Heart right ventricle (tissue), 16 donors: ENCODE results near the gene ALG1. TPM values are rescaled to one million over a fixed set of nuclear protein-coding genes. Genes with fewer than 3 reads are reported as not detected.

Source experiments
- ATAC-seq, 8 donors: fragments of 200-7000 bp; cut with Tn5 transposase; one replicate each; pipeline ENCODE4 v1.9.1; 2020; ENCODE audit warnings: mild to moderate bottlenecking in 8 of 8, moderate library complexity in 8 of 8, moderate number of reproducible peaks in 1 of 8
- DNase-seq, 2 donors: peaks; one replicate each; pipeline ENCODE4 v3.0.0-alpha.2; 2020
- H3K27ac ChIP-seq, 10 donors: fragments of 200-600 bp; sonication (generic) in 2 of 10; one replicate each; pipeline versions ENCODE4 v1.5.0 to v1.8.0; 2020 to 2022; ENCODE audit warnings: mild to moderate bottlenecking in 3 of 10
- H3K27me3 ChIP-seq, 7 donors: fragments of 200-600 bp; one replicate each; pipeline ENCODE4 v1.8.0; 2021 to 2022; ENCODE audit warnings: mild to moderate bottlenecking in 2 of 7
- H3K36me3 ChIP-seq, 9 donors: fragments of 200-600 bp; sonication (generic) in 1 of 9; one replicate each; pipeline versions ENCODE4 v1.5.0 to v1.8.0; 2020 to 2022; ENCODE audit warnings: mild to moderate bottlenecking in 2 of 9
- H3K4me1 ChIP-seq, 9 donors: fragments of 200-600 bp; sonication (generic) in 1 of 9; one replicate each; pipeline versions ENCODE4 v1.5.0 to v1.8.0; 2020 to 2022; ENCODE audit warnings: mild to moderate bottlenecking in 4 of 9
- H3K4me3 ChIP-seq, 10 donors: fragments of 200-600 bp; sonication (generic) in 2 of 10; one replicate each; pipeline versions ENCODE4 v1.5.0 to v1.8.0; 2020 to 2022; ENCODE audit warnings: mild to moderate bottlenecking in 7 of 10, moderate library complexity in 2 of 10
- H3K9me3 ChIP-seq, 11 donors: fragments of 200-600 bp in 10 of 11; sonication (generic) in 2 of 11; one replicate each; pipeline versions ENCODE4 v1.5.0 to v1.8.0; 2013 to 2022; ENCODE audit warnings: mild to moderate bottlenecking in 2 of 11, control low read depth in 1 of 11, moderate library complexity in 1 of 11
- CTCF ChIP-seq, 9 donors: fragments of 200-600 bp; sonication (generic) in 2 of 9; IDR thresholded peaks; one replicate each; pipeline versions ENCODE4 v1.5.0 to v1.8.0; 2021 to 2022; ENCODE audit warnings: antibody characterized with exemption in 9 of 9, mild to moderate bottlenecking in 5 of 9, moderate library complexity in 1 of 9
- WGBS, 2 donors: extraction: QIAGEN DNeasy Blood & Tissue Kit; methylation state at CpG; one replicate each; pipeline ENCODE4 v1.1.7; 2013; ENCODE audit warnings: inconsistent platforms in 1 of 2; 5-methylcytosine and 5-hydroxymethylcytosine counted together
- intact Hi-C, 10 donors: fragments of 100-400 bp; cut with DNase I; formaldehyde crosslinking; loops; one replicate each; pipeline versions ENCODE4 v1.11.1 to v1.14.2; 2022
- polyA plus RNA-seq, 2 donors: library from polyadenylated mRNA; stranded (reverse); fragments of 200-250 nt; gene quantifications; one replicate each; pipeline ENCODE4 v1.2.3, GENCODE V29; 2013
- total RNA-seq, 10 donors: library from RNA; stranded (reverse); fragmentation: NEBNext Ultra II Directional in 3 of 10; extraction: Animal tissue kit (Norgen Biotek cat#: 25700) in 3 of 10; gene quantifications; one replicate each; pipeline versions ENCODE4 v1.2.1 to v1.2.4, GENCODE V29; 2021 to 2023
- donor health status: Arrhythmogenic right ventricular cardiomyopathy.
- donor health status: ischemic (EF 13 %, LVEDD 7.1; RV severe dilation, severe dysfunction).
- donor health status: healthy with polysubstance abuse.
- donor health status: DM: no; HTN: yes; CAD: no.
- donor health status: DM: no; HTN: no; CAD: no.
- donor health status: ischemic (EF 25% LVEDD 6.9; RV normal size, moderate dysfunction).
- donor health status: ischemic (EF 25% LVEDD 5.7; RV mildly dilated, moderate dysfunction).
- donor health status: healthy.
- donor health status: DM: yes; HTN: yes; CAD: no.
- donor health status: Ischemic cardiomyopathy.
- donor health status: ischemic (EF 35%, LVEDD 5.7; RV mildly dilated, moderate dysfunction).
- donor health status: nonischemic (EF 11% LVEDD 7.7; RV severe dilation, severe dysfunction).
- donor health status: DM: yes; HTN: yes; CAD: no.
- donor health status: PGD.
- donor health status: ischemic (EF 29% LVEDD 5.4; RV normal size, mild dysfunction).
- donor health status: nonischemic (EF 23%, LVEDD 6.1; RV moderate dilation, normal function).

Gene ALG1
- total and polyA plus RNA-seq, 12 donors, result 4.9 to 13.7 (median 8.4) TPM

DNA sequence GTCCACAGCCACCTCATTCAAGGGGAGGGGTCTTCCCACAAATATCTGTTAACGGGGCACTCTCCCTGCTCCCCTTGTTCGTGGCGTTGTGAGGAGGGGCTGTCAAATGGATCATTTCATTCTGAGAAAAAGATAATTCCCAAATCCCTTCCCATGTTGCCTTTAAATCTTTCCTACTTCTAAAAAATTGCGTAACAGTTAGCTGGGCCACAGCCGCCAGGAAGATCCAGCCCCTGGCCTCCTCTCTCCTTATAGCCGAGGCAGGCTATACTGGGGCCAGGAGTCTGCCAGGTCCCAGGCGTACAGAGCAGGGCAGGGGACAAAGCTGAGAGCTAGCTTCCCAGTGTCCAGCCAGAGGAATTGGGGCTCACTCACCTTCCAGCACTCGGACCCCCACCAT, 6.3 kb upstream of the ALG1 start:
- no peaks in the 10 kb centered on the region for H3K36me3 ChIP-seq
- H3K27me3 ChIP-seq, result no peaks in the 10 kb centered on the region
- ATAC-seq, result peak in 3 of 8 donors; percentile 17 to 28 (median 27)
- peaks cover 0 to 11% (median 0%) of the 10 kb centered on the region in 9 donors for H3K4me1 ChIP-seq
- 62 to 65% methylated on average over 8 of the region's 8 CpGs for WGBS, 2 donors
- DNase-seq, result no peak
- intact Hi-C loops, result no loop called here
- peak overlapping the region in 2 of 10 donors; percentile 58 to 73 for H3K27ac ChIP-seq
- TF ChIP-seq CTCF (IDR thresholded peaks at IDR 0.05), result no peak
- no peaks in the 10 kb centered on the region for H3K9me3 ChIP-seq
- H3K4me3 ChIP-seq, result peak overlapping the region in 1 of 10 donors; percentile 26

- ATAC-seq, result peak; percentile 50 to 85 (median 62)
- Histone ChIP-seq H3K4me3 (peak within 1 kb of the TSS in 1 of 10 donors; percentile 26), H3K27me3 (no peaks in the 10 kb centered on the region), H3K9me3 (no peaks in the 10 kb centered on the region), H3K4me1 (peaks cover 0 to 11% (median 0%) of the 10 kb centered on the region in 9 donors), H3K36me3 (no peaks in the 10 kb centered on the region), H3K27ac (peak within 1 kb of the TSS in 2 of 10 donors; percentile 58 to 73)
- TF ChIP-seq CTCF (IDR thresholded peaks at IDR 0.05), result no peak
- WGBS, 2 donors, result 50% methylated on average over 10 of the region's 10 CpGs
- intact Hi-C loops, result no loop called here
- peak in 1 of 2 donors; percentile 27 for DNase-seq
These were observed 5.8 kb upstream of the ALG1 start, which contains the start of gene C16orf89 for GRCh38 chr16:5065813-5066212. Gene C16orf89 (minus strand): TSS chr16:5065956. CDS start chr16:5065908, 48 bp downstream.

- intact Hi-C loops, result no loop called here
- H3K4me1 ChIP-seq, result peaks cover 0 to 17% (median 5%) of the 10 kb centered on the region in 9 donors
- no peak for TF ChIP-seq CTCF (IDR thresholded peaks at IDR 0.05)
- ATAC-seq (no peak), DNase-seq (no peak)
- no peaks in the 10 kb centered on the region for H3K36me3 ChIP-seq
- no peak overlapping the region for H3K4me3 ChIP-seq
- H3K27me3 ChIP-seq, result no peaks in the 10 kb centered on the region
- H3K27ac ChIP-seq, result no peak overlapping the region
- no peaks in the 10 kb centered on the region for H3K9me3 ChIP-seq
- 74 to 79% methylated on average over 6 of the region's 6 CpGs for WGBS, 2 donors
These were observed 5.1 kb upstream of the ALG1 start for GRCh38 chr16:5066511-5066910.

DNA sequence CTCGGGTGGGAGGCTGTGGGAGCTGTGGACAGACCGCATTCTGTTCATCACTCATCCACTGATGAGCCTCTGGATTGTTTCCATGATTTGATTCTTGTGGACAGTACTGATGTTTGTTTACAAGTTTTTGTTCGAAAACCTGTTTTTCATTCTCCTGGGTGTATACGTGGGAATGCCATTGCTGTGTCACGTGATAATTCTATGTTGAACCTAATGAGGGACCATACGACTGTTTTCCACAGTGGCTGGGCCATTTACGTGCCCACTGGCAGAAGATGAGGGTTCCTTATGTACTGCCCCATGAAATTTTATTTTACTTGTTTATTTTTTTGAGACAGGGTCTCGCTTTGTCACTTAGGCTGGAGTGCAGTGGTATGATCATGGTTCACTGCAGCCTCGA, 2.6 kb upstream of the ALG1 start:
- 85 to 87% methylated on average over 9 of the region's 9 CpGs for WGBS, 2 donors
- Histone ChIP-seq H3K27me3 (no peaks in the 10 kb centered on the region), H3K36me3 (peaks cover 0 to 9% (median 0%) of the 10 kb centered on the region in 9 donors), H3K9me3 (no peaks in the 10 kb centered on the region), H3K4me3 (no peak overlapping the region), H3K27ac (no peak overlapping the region), H3K4me1 (peaks cover 0 to 23% (median 17%) of the 10 kb centered on the region in 9 donors)
- intact Hi-C loops, result no loop called here
- DNase-seq, result no peak
- no peak for ATAC-seq
- TF ChIP-seq CTCF (IDR thresholded peaks at IDR 0.05), result no peak
